Germinal center (tissue), 1 donor: Measurements from ENCODE around the gene ANKEF1.

Experiments
- DNase-seq: peaks from one replicate; pipeline ENCODE4 v3.0.0; 2012; ENCODE audit warnings: mixed read lengths, low spot score

Gene ANKEF1

GRCh38 chr20:10080574-10080973 lies 45.8 kb downstream of the ANKEF1 start:
- DNase-seq: no peak

DNA sequence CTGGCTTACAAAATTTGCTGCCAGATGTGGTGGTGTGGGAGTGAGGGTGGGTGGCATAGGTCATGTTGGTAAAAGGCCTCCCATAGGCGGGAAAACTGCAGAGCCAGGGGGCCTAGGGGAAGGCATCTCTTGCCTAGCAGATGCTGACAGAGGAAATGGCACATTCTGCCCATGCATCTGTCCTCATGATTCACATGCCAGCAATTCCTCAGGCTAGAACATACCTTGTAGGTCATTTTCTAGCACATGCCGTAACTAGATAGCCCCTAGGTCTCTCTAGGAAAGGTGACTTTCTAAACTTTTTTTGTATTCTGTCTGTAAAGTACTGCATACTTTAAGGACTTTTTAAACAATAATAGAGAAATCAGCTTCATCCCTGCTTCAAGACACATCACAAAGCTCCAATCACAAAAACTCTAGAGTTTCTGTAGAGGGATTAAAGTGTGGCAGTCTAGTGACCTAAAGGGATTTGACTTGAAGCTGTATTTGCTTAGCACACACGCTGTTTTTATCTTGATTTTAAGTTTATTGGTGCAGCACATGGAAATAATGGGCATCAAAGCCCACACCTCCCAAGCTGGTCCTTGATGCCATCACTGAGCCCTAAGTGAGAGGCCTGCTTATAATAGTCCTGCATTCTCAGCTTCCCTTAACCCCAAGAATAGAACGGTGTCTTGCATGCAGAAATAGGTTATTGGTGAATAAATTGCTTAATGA lies 55.2 kb downstream of the ANKEF1 start:
- no peak for DNase-seq

DNA sequence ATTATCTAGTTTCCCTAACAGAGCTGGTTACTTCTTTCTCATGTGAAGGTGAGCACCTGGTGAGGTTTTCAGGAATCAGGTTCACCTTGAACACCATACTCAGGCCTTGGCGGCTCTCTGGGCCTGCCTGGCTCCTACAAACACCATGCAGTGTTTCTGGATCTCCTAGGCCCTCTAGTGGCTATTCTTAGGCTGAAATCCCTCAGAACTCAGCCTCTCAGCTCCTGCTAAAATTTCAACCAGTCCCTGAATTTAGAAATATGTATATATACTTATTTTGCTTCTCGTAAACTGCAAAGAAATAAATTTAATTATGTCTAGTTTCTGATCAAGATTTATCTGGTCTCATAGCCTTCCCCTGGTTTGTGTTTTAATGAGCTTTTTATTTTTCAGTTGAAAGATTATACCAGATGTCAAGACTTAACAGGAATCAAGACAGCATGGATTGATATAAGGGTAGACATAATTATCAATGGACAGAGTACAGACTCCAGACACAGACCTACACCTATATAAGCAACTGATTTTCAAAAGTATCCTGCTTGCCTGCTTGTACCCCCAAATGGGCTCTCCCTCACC lies 55.9 kb downstream of the ANKEF1 start:
- DNase-seq: no peak

DNA sequence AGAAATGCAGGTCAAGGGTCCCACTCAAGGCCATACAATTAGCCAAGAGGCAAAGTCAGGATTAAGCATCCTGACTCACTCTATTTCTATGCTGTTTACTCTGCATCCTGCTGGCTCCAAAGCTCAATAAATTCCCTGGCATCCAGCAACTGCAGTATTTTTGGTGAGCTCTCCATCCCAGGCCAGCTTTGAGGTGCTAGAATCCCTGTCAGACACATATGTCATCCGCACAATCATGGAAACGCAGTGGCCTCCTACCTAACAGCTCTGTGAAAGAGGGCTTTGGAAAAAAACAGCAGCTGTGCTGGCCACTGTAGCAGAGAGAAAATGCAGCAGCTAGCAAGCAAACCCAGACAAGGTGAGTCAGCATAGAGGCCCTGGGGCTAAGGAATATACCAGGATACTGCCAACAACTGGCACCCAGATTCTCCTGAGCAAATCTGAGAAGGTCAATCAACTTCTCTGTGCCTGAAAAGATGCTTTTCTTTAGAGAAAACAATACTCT lies 58.4 kb downstream of the ANKEF1 start:
- DNase-seq: no peak

DNA sequence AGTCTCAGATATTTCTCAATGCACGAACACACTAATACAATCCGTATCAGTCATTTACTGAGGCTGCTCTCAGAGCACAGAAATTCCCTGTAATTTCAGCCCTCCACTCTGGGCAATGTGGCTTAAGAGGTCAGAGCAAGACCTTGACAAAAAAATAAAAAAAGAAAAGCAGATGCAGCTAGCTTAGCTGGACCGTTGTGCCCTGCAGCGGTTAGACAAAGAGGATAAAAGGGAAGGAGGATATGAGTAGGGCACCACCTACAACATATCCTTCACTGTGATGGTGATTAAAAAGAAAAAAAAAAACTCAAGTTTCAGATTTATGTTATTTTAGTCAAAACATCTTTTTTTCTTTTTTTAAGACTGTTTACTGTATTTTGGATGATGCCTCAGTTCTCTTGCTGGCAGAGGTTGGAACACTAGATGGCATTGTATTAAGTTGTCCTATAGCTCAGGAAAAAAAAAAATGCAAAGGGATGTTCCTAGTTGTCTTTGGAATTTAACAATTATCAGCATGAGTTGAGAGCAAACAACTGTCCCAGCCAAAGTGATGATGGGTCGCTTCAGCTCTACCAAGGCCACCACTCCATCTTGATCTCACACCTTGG lies 59.9 kb downstream of the ANKEF1 start:
- DNase-seq: no peak

DNA sequence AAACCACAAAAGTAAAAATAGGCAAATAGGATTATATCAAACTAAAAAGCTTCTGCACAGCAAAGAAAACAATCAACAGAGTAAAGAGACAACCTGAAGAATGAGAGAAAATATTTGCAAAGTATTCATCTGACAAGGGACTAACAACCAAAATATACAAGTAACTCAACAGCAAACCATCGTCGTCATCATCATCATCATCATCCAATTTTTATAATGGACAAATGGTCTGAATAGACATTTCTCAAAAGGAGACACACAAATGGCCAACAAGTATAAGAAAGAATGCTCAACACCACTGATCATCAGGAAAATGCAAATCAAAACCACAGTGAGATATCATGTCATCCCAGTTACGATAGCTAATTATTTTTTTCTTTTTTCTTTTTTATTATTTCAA lies 62.0 kb downstream of the ANKEF1 start:
- DNase-seq: no peak

GRCh38 chr20:10105046-10105445 lies 70.3 kb downstream of the ANKEF1 start:
- no peak for DNase-seq
